Measurements from ENCODE around the gene TNFRSF1A.

TNFRSF1A gene

GRCh38 chr12:6374028-6374785, 32.3 kb upstream of the TNFRSF1A start:
- DNase-seq: no peak

- DNase-seq: no peak
Measured at GRCh38 chr12:6373022-6373787, 31.3 kb upstream of the TNFRSF1A start.

- peak; percentile 77 for DNase-seq
Measured at GRCh38 chr12:6372403-6373003, 30.6 kb upstream of the TNFRSF1A start.

- DNase-seq: no peak
Measured at GRCh38 chr12:6370994-6371754, 29.3 kb upstream of the TNFRSF1A start.

- DNase-seq: no peak
Measured at GRCh38 chr12:6370576-6370935, 28.7 kb upstream of the TNFRSF1A start.

GRCh38 chr12:6369916-6370575, 28.2 kb upstream of the TNFRSF1A start:
- no peak for DNase-seq

GRCh38 chr12:6368906-6369525, 27.1 kb upstream of the TNFRSF1A start:
- no peak for DNase-seq

GRCh38 chr12:6367969-6368892, 26.4 kb upstream of the TNFRSF1A start:
- DNase-seq: peak; percentile 86

- peak; percentile 88 for DNase-seq
Measured at GRCh38 chr12:6367065-6367968, 25.4 kb upstream of the TNFRSF1A start.

GRCh38 chr12:6364044-6364374, 22.1 kb upstream of the TNFRSF1A start:
- DNase-seq: peak; percentile 59

GRCh38 chr12:6363330-6364043, 21.6 kb upstream of the TNFRSF1A start:
- DNase-seq: peak; percentile 87

- no peak for DNase-seq
Measured at GRCh38 chr12:6363010-6363329, 21.1 kb upstream of the TNFRSF1A start.

GRCh38 chr12:6362403-6362802, 20.5 kb upstream of the TNFRSF1A start:
- no peak for DNase-seq

GRCh38 chr12:6361834-6362233, 20.0 kb upstream of the TNFRSF1A start:
- no peak for DNase-seq

- DNase-seq: no peak
Measured at GRCh38 chr12:6360578-6361490, 19.0 kb upstream of the TNFRSF1A start.

GRCh38 chr12:6360080-6360571, 18.2 kb upstream of the TNFRSF1A start:
- DNase-seq: no peak

GRCh38 chr12:6358881-6359280, 17.0 kb upstream of the TNFRSF1A start:
- peak; percentile 44 for DNase-seq

GRCh38 chr12:6356374-6356820, 14.5 kb upstream of the TNFRSF1A start:
- no peak for DNase-seq
